GM19455 (cell line): ENCODE data around the gene B9D2.
"Not testable (repeated sequence)": the region's sequence is repeated elsewhere in the genome, so short reads cannot be mapped to it uniquely, and the experiment has no call there.

ENCODE experiments used
- ATAC-seq: cut with Tn5 transposase; IDR thresholded peaks from one replicate; pipeline ENCODE4 v1.9.1; 2021; ENCODE audit not compliant: unreplicated experiment

B9D2 gene

DNA sequence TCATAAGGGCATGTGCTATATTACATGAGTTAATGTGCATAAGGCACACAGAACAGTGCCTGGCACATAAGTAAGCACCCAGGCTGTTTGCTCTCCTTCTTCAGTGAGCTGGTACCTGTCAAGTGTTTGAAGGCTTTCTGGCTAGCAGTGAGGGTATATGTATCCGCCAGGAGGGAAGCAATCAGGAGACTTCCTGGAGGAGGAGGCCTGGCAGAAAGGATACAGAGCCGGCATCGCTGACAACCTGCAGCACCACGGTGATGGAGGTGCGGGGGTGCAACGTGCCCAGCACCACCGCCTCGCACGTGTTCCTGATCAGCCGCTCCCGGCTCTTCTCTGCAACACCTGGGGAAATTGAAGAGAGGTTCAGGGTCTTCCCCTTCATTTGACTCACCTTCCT, 27.7 kb upstream of the B9D2 start:
- no peak for ATAC-seq

DNA sequence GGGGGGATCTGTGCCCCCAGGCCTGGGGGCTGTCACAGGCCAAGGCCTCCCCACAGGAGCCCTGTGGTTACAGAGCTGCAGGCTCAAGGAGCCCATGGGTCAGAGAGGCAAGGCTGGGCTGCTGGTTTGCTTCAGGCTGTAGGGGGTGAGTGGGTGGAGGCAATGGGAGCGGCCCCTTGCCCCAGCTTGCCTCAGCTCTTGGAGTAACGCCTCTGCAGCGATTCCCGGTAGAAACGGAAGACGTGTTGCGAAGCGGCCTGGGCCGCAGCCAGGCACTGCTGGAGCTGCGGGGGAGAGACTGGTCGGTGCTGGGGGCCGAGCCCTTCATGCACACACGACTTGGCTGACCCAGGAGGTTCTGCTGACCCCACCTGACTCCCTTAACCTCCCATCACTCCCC, 22.5 kb upstream of the B9D2 start:
- ATAC-seq = no peak

DNA sequence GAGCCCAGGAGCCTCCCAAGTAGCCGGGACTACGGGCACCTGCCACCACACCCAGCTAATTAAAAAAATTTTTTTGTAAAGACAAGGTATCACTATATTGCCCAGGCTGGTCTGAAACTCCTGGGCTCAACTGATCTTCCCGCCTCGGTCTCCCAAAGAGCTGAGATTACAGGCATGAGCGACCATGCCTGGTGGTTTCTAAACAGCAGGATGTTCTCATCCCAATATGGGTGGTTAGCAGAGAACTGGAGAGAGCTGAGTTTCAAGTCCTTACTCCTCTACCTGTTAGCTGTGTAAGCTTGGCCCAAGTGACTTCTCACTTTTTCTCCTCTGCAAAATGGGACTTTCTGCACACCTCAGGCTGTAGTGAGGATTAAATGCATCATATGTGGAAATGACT, 20.4 kb upstream of the B9D2 start:
- ATAC-seq = no peak

DNA sequence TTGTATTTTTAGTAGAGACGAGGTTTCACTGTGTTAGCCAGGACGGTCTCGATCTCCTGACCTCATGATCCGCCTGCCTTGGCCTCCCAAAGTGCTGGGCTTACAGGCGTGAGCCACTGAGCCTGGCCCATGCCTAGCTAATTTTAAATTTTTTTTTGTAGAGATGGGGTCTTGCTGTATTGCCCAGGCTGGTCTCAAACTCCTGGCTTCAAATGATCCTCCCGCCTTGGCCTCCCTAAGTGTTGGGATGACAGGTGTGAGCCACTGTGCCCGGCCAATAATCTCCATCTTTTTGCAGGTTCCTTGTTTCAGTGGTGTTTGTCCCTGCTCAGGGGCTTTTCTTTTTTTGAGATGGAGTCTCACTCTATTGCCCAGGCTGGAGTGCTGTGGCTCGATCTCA, 17.6 kb upstream of the B9D2 start:
- not testable (repeated sequence) for ATAC-seq

DNA sequence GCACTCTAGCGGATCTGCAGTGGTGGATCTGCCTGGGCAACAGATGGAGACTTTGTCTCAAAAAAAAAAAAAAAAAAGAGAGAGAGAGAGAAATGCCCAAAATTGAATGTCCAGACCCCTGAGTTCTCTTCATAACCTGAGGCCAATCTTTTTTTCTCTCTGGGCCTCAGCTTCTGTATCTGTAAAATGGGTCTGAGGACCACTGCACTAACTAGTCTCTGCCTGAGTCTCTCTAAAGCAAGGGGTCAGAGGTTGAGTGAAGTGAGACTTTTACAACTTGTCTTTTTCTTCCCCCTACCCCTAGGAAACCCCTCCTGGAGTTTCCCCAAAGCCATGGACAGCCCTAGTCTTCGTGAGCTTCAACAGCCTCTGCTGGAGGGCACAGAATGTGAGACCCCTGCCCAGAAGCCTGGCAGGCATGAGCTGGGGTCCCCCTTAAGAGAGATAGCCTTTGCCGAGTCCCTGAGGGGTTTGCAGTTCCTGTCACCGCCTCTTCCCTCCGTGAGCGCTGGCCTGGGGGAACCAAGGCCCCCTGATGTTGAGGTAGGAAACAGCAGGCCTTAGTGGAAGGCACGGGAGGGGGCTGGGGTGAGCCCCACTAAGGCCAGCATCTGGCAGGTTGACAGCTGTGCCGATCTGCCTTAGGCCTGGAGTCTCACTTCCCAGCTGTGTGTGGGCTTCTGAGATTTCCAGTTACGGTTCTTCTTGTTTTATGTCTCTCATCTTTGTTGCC, 14.2 kb upstream of the B9D2 start:
- no peak for ATAC-seq

DNA sequence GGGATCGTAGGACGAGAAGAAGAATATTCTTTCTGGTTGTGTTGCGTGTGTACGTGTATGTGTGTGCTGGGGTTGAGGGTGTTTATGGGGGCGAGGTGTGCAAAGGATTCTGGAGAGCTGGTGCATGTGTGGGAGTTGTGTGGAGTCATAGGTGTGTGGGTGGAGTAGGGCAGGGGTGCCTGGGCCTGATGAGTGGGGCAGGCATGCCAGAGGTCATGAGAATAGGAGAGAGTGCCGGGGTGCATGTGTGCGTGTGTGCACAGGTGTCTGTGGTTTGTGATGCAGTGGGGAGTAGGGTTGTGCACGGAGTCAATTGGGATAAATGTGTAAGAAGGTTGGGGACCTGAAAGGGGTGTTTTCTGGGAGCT, 13.0 kb upstream of the B9D2 start:
- ATAC-seq = no peak

DNA sequence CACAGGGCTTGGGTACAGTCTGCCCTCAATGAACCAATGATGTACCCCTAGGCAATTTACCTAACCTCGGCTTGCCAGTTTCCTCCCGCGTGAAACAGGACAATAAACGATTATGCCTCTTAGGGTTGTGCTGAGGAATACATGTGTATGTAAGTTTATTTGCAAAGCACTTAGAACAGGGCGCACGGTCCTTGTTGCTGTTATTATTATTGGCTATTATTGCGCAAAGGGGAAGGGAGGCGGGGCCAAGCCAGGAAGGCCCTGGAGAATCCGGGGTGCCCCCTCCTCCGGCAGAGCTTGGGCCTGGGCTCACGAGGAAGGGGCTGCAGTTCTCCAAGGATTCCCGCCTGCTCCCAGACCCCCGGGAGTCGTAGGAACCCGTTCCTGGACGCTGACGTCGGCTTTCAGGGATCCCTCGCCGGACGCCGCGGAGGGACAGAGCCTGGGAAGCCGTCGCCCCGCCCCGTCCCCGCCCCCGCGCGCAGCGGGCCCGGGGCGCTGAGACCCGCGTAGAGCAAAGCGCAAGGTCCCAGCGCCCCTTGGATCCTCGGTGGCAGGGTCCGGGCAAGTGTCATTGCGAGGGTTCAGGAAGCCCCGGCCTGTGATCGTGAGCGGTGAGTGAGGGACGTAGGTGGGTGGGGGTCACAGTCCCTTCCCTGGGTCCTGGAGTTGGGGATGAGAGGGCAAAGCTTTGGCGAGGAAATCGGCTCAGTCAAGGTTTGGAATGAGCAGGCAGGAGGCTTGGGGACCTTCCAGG, 12.5 kb upstream of the B9D2 start, which contains the start of gene TMEM91:
Gene TMEM91, plus strand, starts transcription at position 293 of the 757 bp plus-strand sequence. CDS start 1,777 bp downstream, outside the sequence.
- no peak for ATAC-seq

DNA sequence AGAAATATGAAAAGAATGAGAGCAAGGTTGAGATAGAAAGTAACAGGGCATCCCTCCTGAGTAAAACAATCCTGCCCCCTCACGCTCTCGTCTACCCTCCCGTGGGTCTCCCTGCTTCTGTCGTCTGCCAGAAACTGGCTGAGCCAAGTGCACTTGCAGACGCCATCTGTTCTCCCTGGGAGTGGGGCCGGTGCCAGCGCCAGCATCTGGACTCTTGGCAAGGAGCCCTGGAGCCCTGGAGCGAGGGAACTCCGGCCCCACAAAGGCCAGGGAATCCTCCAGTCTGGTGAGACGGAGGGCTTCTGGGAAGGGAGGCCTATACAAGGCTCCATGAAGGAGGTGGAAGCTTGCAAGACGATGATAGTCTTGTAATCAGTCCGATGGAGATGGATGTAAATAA, 10.0 kb upstream of the B9D2 start:
- ATAC-seq = no peak

DNA sequence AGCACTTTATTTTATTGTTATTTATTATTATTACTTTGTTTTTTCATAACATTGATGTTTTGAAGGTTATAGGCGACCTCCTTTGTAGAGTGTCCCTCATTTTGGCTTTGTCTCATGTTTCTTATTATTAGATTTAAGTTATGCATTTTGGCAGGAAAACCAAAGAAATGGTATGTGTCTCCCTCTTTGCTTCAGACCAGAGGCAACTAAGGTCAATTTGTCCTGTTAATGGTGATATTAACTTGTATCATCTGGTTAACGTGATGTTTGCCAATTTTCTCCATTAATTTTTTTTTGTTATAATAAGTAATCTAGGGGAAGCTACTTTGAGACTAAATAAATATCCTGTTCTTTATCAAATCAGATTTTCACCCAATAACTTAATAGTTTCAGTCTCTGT, 8.6 kb upstream of the B9D2 start:
- no peak for ATAC-seq

DNA sequence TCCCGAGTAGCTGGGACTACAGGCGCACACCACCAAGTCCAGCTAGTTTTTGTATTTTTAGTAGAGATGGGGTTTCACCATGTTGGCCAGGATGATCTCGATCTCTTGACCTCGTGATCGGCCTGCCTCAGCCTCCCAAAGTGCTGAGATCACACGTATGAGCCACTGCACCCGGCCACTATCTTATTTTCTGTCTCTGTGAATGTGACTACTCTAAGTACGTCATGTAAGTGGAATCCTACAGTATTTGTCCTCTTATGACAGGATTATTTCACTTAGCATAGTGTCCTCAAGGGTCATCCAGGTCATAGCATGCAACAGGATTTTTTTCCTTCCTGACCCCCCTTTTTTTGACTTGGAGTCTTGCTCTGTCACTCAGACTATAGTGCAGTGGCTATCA, 7.6 kb upstream of the B9D2 start:
- ATAC-seq = no peak

DNA sequence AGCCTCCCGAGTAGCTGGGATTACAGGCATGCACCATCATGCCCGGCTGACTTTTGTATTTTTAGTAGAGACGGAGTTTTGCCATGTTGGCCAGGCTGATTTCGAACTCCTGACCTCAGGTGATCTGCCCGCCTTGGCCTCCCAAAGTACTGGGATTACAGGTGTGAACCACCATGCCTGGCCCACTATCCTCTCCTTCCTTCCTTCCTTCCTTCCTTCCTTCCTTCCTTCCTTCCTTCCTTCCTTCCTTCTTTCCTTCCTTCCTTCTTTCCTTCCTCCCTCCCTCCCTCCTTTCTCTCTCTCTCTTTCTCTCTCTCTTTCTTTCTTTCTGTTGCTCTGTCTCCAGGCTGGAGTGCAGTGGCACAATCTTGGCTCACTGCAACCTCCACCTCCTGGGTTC, 7.2 kb upstream of the B9D2 start:
- ATAC-seq = not testable (repeated sequence)

DNA sequence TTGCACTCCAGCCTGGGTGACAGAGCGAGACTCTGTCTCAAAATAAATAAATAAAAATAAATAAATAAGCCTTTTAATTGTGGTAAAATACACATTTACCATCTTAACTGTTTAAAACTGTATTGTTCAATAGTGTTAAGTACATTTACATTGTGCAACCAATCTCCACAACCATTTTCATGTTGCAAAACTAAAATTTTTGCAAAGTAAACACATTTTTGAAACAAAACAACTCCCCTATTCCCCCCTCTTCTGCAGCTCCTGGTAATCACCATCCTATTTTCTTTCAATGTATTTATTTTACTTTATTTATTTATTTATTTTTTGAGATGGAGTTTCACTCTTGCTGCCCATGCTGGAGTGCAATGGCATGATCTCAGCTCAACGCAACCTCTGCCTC, 5.8 kb upstream of the B9D2 start:
- ATAC-seq = no peak

DNA sequence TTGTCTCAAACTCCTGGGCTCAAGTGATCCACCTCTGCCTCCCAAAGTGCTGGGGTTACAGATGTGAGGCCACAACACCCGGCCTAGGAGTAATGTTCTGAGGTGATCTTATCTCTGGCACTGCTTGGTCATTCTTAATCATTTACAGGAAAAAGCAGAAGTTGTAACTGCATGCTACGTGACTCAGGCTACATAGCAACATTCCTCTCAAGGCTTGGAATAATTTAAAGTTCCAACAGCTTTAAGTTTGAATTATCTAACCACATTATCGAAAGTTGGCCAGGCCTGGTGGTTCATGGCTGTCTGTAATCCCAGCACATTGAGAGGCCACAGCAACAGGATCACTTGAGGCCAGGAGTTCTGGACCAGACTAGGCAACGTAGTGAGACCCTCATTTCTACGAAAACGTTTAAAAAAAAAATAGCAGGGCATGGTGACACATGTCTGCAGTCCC, 3.9 kb upstream of the B9D2 start:
- ATAC-seq = no peak

DNA sequence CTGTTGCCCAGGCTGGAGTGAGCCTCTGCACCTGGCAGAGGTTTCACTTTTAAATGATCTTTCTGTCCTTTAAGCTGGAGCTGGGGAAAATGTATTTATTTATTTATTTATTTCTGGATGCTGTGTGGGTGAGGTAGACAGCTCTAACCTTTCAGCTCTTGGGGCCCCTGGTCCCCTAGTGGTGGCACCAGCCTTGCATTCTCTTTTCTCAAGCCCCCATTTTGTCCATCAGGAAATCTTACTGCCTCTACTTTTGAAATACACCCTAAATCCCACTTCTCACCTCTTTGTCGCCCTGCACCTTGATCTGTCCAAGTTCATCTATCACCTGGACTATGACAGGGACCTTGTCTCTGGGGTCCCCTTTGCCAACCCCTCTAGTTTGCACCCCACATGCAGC, 2.1 kb upstream of the B9D2 start:
- ATAC-seq = no peak

DNA sequence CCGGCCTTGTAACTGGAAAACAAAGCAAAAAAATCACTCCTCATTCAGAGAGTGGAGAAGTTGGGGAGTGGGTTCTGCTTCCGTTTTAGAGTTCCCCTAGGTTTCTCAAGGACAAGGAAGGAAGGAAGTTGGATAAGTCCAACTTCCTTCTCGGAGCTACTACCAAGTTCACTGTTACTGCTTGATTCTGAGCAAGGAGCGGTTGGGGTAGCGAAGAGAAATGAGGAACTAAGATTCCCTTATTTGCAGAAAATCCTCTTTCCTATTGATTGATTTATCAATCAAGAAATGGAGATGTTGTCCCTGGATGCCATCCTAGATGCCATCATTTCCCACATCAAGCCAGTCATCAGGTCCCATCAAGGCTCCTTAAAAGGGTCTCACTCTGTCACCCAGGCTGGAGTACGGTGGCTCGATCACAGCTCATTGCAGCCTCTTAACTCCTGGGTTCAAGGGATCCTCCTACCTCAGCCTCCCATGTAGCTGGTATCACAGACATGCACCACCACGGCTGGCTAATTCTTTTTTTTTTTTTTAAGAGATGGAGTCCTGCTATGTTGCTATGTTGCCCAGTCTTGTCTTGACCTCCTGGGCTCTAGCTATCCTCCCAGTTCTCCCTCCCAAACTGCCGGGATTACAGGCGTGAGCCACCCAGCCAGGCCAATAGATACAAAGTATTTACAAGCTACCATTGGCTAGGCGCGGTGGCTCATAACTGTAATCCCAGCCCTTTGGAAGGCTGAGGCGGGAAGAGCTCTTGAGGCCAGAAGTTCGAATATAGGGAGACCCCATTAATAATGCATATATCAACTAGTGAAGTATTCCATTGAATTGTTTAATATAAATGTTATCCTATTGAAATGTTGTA, 809 bp upstream of the B9D2 start:
- no peak for ATAC-seq

DNA sequence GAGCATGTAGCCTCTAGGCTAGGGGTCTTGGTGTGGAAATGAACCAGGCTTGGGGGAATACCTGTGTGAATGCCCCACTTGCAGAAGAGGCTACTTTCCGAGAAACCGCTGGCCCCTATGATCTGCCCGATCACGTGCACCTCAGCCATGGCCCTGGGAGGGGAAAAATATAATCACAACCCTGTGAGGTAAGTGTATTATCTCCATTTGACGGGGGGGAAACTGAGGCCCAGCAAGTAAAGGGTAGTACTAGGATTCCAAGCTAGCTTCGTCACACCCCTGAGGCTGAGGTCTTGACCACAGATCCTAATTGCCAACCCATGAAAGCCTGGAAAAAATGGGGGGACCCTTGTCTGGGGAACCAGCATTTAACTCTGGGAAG, 587 bp downstream of the B9D2 start:
- ATAC-seq = no peak

DNA sequence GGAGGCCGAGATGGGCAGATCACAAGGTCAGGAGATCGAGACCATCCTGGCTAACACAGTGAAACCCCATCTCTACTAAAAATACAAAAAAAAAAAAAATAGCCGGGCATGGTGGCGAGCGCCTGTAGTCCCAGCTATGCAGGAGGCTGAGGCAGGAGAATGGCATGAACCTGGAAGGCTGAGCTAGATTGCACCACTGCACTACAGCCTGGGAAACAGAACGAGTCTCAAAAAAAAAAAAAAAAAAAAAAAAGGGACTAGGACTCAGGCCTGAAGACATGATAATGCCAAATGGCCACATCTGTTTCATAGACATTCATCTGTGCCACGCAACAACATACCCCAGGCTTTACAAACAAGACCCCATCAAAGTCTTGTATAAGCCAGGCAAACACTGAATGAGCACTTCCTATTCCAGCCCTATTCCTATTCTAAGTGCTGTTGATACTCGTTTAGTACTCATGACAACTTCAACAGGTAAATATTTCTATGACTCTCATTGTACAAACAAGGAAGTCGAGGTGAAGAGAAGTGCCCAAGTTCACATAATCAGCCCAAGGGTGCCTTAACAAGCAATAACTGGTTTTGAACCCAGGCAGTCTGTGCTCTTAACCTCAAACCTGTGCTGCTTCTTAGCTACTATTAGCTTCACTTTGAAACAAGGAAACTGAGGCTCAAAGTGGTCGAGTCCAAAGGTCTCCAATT, 1.7 kb downstream of the B9D2 start:
- no peak for ATAC-seq

DNA sequence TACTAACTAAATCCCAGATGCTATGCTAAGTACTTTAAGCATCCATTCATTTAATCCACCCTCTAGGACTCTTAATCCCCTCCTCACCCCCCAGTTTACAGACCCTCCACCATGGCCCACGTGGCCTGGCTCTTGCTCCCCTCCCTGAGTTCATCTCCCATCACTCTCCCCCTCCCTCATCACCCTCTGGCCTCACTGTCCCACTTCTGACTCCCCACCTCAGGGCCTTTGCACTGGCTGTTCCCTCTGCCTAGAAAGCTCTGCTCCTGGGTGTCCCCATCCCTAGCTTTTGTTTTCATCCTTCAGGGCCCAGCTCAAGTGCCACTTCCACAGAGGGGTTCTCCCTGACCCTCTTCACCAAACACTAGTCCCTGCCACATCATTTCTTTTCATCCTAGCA, 4.2 kb downstream of the B9D2 start:
- no peak for ATAC-seq

DNA sequence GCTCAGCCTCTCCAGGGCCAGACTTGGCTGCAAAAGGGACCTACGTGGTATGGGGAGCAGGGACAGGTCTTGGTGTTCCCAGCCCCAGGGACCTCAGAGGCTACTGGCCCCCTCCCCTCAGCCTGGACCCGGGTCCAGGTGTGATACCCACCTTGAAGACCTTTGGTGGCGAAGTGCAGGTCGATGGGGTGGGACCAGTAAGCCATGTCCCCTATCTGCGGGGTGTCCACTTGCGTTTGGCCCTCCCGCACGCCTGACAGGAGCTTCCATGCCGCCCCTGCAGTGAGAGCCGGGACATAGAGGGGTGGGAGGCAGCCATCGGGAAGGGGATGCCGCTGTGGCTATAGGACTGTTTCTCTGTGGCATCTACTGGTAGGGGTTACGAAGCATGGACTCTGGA, 6.2 kb downstream of the B9D2 start:
- ATAC-seq = no peak

DNA sequence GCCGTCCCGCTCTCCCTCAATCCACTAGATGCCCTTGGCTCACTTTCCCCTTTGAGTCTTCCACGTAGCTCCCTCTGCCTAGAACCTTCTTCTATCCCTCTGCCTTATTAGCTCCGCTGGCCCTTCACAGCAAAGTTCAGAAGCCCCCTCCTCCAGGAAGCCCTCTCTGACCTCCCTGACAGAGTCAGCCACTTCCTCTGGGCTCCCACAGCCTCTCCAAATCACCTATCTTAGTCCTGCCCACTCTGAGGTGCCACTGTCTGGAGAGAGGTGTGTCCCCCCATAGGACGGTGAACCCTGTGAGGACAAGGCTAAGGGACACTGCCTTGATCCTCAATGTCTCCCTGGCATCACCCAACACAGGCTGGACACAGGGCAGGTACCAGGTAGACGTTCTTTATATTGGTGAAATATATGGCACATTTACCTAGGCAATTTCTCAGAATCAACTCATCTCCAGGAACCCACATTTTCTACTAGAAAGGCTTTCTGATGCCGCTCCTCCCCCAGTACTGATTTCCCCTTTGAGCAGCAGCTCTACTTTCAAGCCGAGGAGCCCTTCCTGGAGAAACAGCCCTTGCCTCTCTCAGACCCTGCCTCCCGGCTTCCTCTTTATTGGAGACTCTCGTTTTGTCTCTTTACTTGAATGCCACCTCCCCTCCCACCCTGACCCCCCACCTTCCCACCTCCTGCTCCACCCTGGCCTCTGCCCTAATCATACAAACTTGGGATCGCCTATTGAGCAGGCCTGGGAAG, 6.8 kb downstream of the B9D2 start:
- ATAC-seq = no peak
